Spleen (tissue), 7 donors: Measurements from ENCODE around the gene MAPK8IP3.

Source experiments
- CTCF ChIP-seq, 11 experiments: fragments of 200-600 bp in 7 of 11; fragments of 450-650 bp in 4 of 11; sonication (generic) in 4 of 11; IDR thresholded peaks in 8 of 11; conservative IDR thresholded peaks in 3 of 11; 1 replicate in 7 of 11; 2 replicates in 4 of 11; pipeline versions ENCODE4 v1.4.0 to v1.8.0; 2016 to 2021; ENCODE audit warnings: antibody characterized with exemption in 11 of 11, inconsistent platforms in 4 of 11, mild to moderate bottlenecking in 1 of 11
- POLR2A ChIP-seq, 3 donors: fragments of 450-650 bp; IDR thresholded peaks; one replicate each; pipeline ENCODE4 v1.5.1; 2017; ENCODE audit warnings: antibody characterized with exemption in 3 of 3, mild to moderate bottlenecking in 1 of 3
- donor health status: DM: no; HTN: no; CAD: no; lungs with moderate emphysema.
- donor health status: DM: no; HTN: no; CAD: no.
- donor health status: DM: no; HTN: no; CAD: no.

- TF ChIP-seq POLR2A (IDR thresholded peaks at IDR 0.05), result no peak
- no peak for TF ChIP-seq CTCF (IDR thresholded peaks at IDR 0.05 in 8 of 11, conservative IDR thresholded peaks at IDR 0.05 in 3 of 11)
Measured at GRCh38 chr16:1662543-1662942, 43.5 kb upstream of the MAPK8IP3 start.
